ENCODE measurements around the gene ADARB2.

Gene ADARB2

DNA sequence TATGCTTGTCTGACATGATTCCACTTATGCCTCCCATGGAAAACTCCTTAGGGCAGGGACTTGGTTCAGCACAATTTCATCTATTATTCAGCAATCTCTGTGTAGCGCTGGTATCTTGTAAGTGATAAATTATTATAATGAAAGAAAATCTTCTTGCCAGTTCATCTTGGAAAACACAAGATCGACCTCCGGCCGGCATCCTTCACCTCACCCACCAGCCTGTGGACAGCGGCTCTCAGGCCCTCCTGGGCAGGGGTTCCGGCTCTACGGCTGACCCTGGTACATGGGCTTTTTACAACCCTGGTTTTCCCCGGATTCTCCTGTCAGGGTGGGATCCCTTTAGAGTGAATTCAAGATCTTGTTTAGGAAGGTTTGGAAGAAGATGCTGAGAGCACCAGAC, 145.6 kb downstream of the ADARB2 start:
- DNase-seq (ENCODE audit: low read depth) = no peak

DNA sequence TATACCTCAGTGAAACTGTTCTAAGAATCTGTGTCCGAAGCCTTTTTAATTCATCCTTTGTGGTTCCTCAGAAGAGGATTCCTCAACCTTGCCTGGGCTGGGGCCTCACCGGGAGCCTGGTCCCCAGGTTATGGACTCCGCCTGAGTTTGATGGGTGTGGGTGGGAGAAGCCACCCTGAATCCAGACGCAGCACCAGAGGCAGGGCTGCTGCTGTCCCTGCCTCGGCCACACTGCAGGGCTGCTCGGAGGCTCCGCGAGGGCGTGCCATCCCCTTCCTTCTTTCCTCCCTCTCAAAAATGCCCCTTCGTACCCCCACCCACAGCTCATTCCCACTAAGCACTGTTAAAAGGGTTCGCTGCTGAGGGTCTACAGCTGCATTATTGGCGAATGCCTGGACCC, 146.3 kb downstream of the ADARB2 start:
- DNase-seq (ENCODE audit: low read depth) = no peak

DNA sequence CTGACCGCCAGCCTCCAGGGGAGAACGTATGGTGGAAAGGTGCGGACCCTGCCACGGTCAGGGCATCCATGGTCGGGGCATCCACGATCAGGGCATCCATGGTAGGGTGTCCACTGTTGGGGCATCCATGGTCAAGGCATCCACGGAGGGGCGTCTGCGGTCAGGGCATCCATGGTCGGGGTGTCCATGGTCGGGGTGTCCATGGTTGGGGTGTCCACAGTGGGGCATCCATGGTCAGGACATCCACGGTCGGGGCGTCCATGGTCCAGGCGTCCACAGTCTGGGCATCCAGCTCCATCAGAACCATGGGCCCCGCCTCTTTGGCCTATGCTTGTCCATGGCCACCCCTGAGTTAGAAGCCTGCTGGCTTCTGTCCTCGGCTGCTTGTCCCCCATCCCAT, 148.1 kb downstream of the ADARB2 start:
- no peak for DNase-seq (ENCODE audit: low read depth)

DNA sequence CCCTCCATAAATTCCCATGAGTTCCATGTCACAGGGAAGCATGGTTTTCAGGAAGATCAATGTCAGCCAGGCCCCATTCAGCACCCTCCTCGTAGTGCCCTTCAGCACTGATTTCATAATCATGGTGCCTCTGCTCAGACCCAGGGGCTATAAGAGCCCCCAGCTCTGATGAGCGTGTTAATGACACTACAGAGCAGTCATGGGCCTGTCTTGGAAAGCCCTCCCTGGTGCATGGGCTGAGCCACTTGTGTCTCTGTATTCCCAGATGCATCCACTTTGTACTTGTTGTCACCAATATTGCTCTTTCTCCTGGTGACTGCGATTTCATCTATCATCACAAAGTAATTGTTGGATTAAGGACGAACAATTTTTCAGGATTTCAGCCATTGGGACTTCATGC, 154.6 kb downstream of the ADARB2 start:
- no peak for DNase-seq (ENCODE audit: low read depth)

DNA sequence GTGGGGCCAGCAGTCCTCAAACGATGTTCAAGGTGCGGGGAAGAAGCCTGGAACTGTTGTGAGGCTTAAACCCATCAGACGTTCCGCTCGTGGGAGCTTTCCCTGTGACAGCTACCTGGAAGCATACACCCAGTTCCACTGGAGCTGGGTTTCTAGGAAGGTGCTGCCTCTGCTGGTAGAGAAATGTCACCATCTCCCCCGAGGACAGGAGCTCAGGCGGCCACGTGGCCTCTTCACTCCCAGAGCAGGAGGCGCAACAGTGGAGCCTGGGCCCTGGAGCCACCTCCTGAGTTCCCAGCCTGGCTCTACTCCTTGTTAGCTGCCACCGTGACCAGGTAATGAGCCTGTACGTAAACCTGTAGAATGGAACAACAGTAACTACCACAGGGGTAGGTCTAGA, 156.1 kb downstream of the ADARB2 start:
- DNase-seq (ENCODE audit: low read depth) = no peak

DNA sequence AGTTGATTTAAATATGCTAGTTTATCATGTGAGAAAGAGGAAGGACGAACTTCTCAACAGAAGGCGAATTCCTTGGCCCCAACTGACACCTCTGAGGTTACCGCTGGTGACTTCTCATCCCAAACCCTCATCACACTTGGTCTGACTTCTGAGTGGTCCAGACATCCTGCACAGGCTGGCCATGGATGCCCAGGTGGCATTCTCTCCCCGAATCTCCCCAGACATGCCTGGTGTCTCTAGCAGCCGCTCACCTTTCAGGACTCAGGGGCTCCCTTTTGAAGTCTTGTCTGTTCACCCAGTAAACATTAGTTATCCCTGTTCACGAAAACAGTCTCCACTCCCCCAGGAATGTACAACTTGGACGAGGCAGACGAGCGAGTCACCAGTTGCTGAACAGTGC, 157.7 kb downstream of the ADARB2 start:
- no peak for DNase-seq (ENCODE audit: low read depth)

DNA sequence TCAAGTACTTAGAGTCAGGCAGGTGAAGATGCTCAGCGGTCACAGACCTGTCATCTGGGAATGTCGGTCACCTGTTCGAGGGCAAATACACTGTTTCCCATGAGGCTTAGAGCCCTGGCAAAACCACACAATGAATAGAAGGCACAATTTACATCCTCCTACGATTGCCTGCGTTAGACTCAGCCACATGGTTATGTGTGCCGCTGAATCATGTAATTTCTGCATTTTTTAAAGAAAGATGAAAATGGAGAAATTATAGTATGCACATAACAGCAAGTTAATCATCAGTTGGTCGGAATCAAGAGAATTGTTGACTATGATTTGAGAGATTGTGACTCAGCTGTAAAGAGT, 158.2 kb downstream of the ADARB2 start:
- no peak for DNase-seq (ENCODE audit: low read depth)

DNA sequence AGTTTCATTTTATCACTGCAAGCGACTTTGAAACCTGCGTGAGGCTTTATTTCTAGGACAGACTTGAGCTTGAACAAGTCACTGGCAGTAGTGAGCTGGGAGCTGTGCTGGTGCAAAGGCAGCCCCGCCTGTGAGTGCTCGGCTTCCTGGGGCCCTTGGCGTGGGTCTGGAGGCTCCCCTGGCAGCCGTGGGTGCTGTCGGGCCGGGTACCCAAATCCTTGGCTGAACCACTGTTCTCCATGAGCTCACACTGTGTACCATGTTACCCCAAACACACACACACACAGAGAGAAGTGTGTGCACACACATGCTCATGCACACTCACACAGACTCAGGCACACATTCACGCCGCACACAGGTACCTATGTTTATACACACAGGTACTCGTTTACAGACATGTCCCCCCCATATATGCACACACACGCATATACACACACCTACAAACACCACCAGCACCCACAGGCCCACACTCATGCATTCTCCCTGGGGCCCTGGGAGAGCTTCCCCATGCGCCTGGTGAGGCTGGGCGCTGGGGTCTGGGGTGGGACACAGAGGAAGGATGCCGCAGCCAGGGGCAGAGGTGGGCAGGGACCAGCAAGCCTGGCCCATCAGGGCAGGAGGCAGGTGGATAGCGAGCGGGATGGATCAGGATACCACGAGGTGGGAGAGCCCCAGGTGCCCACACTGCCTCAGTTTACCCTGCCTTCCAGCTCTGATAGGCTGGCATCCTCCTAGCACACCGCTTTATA, 158.8 kb downstream of the ADARB2 start:
- no peak for DNase-seq (ENCODE audit: low read depth)

DNA sequence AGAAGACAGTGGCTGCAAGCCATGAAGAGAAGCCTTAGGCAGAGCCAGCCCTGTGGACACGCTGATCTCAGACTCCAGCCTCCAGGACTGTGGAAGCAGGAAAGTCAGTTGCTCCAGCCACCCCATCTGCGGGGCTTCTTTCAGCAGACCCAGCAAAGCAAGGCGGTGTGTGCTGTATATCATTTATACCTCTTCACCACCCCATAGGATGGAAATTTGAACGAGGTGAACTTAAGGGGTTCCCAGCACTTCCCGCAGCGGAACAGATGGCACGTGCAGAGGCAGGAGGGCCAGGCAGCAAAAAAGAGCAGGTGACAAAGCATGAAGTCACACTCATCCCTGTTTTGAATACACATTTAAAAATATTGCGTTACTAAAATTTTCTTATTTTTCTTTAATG, 159.4 kb downstream of the ADARB2 start:
- DNase-seq (ENCODE audit: low read depth) = no peak

DNA sequence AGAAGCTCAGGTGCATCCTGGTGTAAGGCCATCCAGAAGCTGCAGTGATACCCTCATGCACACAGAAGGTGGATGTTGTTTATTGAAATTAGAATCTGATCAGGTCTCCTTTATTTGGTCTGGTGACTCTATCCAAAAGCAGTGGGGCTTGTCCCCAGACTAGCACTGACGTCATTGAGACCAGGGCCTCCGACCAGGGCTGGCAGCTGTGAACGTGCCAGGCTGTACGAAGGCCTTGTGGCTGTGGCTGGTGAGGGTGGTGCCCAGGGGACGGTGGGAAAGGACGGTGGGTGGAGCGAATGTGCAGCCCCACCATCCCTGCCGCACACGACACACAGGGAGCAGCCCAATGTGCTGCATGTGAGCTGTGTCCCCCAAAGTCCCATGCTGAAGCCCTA, 160.0 kb downstream of the ADARB2 start:
- no peak for DNase-seq (ENCODE audit: low read depth)

DNA sequence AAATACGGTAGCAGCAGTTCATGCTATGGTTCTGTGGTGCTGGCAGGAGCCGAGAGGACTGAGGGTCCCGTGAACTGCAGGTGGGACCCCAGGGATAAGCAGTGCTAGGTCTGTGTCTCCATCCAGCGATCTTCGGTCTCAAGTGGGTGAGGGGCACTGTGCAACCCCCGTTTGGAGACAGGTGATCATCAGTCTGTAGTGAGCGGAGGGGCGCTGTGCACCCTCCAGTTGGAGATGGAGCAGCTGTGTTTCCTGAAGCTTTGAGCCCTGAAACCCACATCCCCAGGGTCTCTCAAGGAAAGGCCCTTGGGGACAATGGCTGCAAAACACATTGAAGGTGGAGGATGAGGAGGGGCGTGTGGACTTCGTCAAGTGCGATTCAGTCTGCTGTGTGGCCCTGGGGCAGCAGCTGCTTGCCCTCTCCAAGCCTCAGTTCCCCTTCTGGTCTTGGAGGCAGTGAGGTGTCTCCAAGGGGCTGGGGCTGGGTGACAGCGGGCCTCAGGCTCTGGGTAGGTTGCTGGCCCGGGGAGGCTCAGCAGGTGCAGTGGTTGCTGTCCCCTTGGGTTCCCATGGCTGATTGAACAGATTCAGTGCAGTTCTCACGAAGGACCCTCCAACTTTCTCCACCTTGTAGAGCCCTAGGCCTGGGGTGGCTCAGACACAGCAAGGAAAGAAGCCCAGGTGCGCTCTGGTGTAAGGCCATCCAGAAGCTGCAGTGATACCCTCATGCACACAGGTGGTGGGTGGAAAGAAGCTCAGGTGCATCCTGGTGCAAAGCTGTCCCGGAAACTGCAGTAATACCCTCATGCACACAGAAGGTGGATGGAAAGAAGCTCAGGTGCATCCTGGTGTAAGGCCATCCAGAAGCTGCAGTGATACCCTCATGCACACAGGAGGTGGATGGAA, 160.6 kb downstream of the ADARB2 start:
- DNase-seq (ENCODE audit: low read depth) = no peak

DNA sequence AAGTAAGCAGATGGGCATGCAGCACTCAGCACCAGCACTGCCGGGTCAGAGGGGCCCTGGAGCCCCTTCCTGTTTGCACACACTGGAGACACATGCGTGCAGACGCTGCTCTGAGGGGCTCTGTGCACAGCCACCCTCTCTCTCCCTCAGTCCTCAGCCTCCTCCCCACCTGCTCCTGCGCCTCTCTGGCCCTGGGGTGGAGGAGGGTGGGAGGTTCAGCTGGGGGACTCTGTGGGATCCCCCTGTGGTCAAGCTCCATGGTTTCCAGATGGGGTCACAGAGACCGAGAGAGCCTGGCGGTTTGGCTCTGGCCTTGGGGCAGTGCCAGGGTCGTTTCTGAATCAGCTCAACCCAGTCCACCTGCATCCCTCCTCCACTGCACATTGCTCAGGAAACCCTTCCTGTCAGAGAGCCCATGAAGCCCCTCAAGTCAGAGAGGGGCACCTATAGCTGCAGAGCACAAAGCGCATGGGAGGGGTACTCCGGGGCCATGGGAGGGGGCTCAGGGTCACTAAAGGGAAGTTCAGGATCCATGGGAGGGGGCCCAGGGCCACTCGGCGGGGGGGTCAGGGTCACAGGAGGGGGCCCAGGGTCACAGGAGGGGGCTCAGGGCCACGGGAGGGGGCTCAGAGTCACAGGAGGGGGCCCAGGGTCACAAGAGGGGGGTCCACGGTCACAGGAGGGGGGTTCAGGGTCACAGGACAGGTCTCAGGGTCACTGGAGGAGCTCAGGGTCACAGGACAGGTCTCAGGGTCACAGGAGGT, 161.7 kb downstream of the ADARB2 start:
- no peak for DNase-seq (ENCODE audit: low read depth)

DNA sequence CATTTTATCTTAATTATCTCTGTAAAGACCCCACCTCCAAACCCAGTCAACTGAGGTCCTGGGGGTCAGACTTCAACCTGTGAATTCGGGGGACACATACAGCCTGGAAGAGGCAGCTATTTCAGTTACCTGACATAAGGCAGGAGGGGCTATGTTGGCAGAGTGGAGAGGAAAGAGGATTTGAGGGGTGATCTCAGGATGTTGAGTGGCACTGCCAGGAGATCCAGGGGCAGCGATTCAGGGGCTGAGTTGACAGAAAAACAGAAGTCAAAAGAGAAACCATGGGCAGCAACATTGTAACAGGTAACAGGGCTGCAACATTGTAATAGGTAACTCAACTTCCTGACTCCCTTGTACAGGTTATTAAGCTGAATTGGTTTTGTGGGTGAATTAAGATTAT, 162.6 kb downstream of the ADARB2 start:
- DNase-seq (ENCODE audit: low read depth) = no peak

DNA sequence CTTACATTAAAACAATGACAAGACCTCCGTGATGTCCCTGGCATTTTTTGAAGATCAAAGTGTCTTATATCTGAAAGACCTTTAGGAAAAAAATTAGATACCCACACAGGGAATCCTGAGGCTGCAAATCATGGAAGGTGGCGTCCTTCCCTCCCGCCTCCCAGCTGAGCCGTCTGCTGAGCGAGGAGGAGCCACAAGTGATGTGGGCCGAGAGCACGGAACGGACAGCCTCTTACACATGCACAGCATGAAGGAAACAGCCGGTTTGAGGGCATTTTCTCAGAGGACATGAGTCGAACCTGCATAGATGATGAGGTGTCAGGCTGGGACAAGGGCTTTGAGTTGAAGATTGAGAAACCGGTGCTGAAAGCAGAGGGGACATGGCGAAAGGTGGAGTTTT, 163.3 kb downstream of the ADARB2 start:
- no peak for DNase-seq (ENCODE audit: low read depth)

DNA sequence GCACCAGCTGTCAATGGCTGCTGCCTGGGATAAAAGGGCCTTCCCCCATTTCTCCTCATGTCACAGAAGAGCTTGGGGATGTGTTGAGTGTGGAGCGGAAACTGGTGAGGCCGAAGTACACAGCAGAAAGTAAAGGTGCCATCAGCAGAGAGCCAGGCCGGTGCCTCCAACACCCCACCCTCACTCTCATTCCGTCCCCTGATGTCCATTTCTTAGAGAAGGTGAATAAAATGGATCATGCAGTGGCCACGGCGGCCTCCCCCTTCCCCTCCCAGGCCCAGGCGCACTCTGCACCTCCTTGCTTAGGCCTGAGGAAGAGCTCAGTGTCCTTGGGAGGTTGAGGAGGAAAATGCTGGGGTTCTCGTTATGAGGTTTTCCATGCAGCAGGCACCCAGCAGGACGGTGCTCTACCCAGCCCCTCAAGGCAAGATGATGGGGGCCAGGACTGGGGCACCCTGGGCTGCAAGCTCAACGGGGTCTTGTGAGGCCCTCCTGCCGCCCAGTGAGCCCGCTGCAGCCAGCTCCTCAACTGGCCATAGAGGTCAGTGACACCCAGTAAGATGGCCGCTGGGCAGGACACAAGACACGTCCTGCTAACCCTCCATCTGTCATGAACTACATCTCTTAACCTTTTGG, 163.9 kb downstream of the ADARB2 start:
- no peak for DNase-seq (ENCODE audit: low read depth)

DNA sequence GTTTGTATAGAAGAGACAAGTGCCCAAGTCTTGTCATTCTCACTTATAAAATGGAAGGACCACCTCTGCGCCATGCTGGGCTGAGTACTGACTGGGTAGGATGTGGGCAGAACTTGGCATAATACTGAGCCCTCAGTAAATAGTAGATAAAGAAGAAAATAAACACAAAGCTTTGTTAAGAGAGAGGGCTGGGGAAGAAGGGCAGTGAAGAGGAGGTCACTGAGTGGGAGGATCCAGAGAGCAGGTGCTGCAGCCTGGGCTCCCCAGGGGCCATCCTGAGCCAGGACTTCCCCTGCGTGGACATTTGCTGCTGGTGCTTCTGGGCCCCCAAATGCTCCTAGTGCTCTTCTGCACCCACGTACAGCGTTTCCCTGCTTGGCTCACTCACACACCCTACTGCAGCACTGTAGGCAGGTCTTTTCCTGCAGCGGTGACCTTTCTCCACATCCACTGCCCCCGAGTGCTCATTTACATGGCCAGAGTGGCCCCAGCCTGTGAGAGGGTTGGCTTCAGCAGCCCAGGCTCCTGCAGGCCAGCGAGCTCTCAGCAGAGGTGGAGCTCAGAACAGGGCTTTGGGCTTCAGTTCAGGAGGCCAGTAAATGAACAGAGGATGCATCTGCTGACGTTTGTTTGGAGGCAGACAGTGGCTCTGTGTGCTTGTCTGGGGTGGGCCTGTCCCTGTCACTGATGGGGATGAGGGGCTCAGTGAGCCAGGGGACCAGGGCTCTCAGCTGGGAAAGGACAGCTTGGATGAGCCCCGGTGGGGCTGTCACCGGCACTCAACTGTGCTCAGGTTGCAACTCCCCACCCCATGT, 164.6 kb downstream of the ADARB2 start:
- DNase-seq (ENCODE audit: low read depth) = no peak

DNA sequence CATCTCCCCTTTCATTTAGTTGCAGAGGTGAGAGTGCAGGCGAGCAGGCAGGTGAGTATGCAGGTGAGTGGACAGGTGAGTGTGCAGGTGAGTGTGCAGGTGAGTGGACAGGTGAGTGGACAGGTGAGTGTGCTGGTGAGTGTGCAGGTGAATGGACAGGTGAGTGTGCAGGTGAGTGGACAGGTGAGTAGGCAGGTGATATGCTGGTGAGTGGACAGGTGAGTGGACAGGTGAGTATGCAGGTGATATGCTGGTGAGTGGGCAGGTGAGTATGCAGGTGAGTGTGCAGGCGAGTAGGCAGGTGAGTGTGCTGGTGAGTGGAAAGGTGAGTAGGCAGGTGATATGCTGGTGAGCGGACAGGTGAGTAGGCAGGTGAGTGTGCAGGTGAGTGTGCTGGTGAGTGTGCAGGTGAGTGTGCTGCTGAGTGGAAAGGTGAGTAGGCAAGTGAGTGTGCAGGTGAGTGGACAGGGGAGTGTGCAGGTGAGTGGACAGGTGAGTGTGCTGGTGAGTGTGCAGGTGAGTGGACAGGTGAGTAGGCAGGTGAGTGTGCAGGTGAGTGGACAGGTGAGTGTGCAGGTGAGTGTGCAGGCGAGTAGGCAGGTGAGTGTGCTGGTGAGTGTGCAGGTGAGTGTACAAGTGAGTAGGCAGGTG, 165.6 kb downstream of the ADARB2 start:
- DNase-seq (ENCODE audit: low read depth) = no peak

DNA sequence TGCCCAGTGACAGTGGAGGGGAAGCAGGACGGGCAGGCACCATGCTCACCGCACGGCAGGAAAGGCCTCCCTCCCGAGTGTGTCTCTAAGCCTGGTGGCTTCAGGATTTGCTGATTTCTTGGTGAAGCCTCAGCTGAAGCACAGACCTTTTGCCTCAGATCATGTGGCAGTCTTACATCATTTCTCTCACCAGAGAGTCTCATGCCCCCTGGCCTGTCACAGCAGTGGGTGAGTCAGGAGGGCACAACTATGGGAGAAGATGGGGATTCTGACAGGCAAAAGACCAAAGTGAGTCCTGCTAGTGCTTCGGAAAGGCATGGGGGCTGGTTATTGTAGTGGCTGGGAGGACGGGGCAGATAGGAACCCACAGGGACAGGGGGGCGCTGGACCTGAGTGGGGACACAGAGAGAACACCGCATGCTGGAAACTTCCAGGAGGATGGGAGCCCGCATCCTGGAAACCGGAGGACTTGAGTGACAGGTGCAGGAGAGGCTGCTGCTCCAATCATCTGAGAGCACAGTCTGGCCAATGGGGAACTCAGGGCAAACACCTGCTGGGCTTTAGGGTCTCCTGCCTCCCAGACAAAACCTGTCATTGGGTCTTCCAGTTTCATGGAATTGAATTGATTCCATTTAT, 166.8 kb downstream of the ADARB2 start:
- DNase-seq (ENCODE audit: low read depth) = no peak

DNA sequence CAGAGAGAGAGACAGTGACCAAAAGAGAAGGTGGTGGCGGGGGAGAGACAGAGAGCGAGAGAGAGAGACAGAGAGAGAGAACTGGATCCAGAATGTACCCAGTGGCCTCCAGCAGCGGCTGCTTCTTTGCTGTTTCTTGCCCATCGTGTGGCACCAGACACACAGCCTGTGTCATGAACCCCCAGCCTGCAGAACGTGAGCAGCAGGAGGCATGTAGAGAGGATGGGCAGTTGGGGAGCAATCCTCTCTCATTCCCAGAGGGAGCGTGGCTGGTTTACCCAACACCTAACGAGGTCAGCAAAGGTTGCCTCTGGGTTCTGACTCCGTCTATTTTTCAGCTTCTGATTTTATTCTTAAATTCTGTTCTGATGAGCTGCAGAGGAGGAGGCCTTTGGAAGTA, 168.1 kb downstream of the ADARB2 start:
- DNase-seq (ENCODE audit: low read depth) = no peak

DNA sequence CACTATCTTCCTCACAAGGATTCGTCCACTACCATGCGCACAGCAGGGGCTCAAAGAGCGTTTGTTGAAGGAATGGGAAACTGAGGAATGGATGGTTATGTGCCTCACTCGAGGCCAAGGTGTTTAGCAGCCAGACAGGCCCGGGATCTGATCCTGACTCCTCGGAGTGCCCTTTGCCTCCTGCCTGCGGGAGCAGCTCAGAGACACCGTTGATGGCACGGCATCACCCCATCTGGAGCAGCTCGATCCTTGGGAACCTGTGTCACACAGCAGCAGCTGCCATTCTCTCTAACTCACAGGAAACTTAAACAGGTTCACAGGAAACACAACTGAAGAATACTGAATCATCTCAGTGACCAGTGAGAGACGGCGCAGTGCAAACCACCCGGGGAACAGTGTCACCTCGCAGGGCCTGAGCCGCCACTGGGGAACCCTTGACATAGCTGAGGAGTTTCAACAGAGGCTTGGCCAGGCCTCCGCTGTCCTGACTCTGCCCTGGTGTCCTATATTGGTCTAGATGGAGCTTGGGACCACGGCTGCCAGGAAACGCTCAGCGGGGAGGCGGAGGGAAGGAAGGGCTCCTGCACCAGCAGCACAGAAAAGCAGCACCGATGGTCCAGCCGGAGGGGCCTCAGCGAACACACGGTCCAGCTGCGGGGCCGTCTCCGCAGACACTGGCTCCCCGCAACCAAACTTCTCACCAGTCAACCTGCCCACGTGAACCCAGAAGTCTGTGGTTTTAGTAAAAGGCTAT, 169.4 kb downstream of the ADARB2 start:
- DNase-seq (ENCODE audit: low read depth) = no peak
